Stimulated activated naive CD8-positive, alpha-beta T cell treated with anti-CD3 and anti-CD28 coated beads, Interleukin-15, Interleukin-2, amounts not matched to agents 100 U/mL and 50 U/mL, for 24 hours (primary cell): ENCODE measurements around the gene TCEAL9.
A peak's percentile ranks its signal among the peaks of the same experiment; 100 is the strongest.
"Not testable (repeated sequence)": the region's sequence is repeated elsewhere in the genome, so short reads cannot be mapped to it uniquely, and the experiment has no call there.

ENCODE experiments used
- ATAC-seq: fragments of 150-1000 bp; cut with Tn5 transposase; one replicate; pipeline ENCODE4 v1.10.0; 2021
- DNase-seq: peaks from one replicate; pipeline ENCODE4 v3.0.0; 2021

TCEAL9 gene

DNA sequence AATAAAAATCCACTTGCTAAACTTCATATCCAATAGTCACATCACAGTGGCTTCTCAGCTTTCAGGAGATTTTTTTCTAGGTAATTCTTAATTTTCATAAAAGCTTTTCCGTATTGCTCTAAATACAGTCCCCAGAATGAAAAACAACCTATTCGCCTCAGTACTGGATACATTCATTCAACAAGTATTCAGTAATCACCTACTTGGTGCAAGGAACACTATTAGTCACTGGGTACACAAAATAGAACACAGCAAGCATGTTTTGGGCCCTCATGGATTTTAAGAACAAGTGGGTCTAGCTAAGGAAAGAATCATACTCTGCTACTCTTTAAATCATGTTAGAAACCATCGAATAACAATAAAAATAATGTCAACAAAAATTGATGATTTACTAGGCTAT is 17.3 kb downstream of the TCEAL9 start:
- ATAC-seq (no peak), DNase-seq (no peak)

DNA sequence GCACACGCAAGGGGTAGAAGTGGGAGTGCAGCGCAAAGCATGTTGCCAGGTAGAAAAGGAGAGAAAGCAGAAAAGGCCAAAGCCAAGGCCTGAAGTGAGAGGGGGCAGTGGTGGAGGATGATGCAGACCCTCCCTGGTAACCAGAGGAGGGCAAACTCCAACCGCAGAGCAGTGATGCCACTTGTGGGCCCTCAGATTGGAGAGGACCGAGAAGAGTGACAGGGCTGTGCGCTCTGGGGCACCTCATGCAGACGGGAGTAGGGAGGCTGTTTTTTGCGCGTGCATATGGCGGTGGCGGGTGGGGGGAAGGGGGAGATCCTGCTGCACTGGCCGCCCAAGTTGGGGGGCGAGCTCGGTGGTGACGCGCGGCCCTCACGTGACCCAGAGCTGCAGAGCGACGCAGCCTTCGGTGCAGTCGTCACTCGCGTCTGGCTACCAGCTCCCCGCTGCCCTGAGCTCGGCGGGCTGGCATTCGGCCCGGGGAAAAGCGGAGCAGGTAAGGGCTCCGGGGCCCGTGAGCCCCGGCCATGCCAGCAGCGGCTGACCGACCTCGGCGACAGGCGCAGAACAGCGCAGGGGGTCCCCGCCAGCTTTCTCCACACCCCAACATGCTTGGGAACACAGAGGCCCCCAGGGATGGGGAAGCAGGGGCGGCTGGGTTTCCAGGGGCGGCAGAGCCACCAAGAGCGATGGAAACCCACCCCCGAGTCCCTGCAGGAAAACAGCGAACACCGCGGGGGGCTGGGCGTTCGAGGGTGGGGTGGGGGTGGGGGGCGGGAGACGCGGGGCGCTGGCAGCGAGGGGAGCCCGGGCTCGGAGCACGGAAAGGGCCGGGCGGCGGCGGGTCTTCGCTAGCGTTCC is 20.0 kb downstream of the TCEAL9 start, which contains the start of gene BEX3:
Gene BEX3 (plus strand): TSS at position 421 of the 861 bp plus-strand sequence. CDS start 984 bp downstream, outside the sequence.
- peak; percentile 43 for DNase-seq
- ATAC-seq: peak; percentile 81

DNA sequence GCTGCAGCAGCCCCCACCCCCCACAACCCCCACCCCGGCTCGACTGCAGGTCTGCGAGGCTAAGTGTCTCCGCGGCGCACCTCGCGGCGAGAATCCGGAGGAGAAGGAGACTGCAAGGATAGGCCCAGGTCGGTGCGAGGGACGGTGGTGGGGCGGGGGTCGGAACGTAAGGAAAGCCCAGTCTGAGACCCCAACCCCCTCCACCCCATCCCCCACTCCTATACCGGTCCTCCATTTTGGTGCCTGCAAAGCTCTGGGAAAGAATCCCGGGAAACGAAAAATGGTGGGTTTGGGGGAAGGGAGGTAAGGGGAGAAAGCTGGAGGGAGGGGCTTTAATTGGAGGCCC is 20.6 kb downstream of the TCEAL9 start:
- no peak for DNase-seq
- ATAC-seq: no peak

DNA sequence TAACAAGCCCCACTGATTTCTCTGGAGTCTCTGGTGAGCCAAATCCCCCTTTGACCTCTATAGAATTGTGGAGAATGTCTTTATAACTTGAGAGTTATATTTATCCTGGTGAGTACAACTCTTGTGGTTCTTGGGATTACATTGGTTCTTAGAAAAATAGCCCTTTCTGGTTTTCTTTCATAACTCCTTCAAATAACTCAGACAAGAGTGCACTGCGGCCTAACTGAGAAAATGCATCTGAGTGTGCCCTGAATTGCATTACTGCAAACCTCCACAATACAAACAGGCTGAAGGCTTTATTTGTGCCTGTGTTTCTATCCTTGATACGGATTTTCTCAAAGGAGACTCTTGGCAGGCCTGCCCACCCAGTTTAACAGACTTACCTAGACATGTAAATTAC is 22.7 kb downstream of the TCEAL9 start:
- ATAC-seq (no peak), DNase-seq (no peak)

DNA sequence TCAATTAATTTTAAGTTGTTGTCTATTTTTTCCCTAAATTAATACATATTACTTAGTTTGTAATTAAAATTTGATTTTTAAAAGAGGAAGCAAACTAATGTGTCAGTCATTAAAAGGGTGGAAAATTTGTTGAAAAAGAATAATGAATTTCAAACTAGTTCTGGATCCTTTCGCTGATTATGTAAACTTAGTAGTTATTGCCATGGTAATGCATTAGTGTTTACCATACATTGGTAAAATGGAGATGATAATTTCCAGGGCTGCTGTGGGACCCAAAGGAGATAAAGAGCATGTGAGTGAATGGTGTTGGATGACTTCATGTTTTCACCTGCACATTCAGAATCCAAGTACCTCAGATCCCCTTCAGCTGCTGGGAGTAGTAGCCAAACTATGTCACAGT is 26.6 kb downstream of the TCEAL9 start:
- ATAC-seq (no peak), DNase-seq (no peak)

DNA sequence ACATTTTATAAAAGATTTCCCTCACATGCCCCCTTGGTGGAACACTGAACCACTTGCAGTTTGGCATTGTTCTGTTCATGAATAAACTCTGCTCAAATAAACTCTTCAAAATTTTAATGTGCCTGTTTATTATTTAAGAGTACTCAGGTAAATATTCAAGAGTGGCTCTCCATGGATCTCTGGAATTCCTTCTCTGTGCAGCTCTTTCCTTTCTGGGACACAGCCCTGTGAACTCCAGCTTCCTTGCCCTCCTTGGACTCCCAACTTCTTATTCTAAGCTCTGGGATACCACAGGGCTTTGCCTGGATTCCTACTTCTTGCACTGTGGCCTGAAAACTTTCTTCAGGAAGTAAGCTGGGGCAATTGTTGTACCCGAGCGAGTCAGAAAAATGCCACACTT is 28.4 kb downstream of the TCEAL9 start:
- ATAC-seq (no peak), DNase-seq (no peak)

DNA sequence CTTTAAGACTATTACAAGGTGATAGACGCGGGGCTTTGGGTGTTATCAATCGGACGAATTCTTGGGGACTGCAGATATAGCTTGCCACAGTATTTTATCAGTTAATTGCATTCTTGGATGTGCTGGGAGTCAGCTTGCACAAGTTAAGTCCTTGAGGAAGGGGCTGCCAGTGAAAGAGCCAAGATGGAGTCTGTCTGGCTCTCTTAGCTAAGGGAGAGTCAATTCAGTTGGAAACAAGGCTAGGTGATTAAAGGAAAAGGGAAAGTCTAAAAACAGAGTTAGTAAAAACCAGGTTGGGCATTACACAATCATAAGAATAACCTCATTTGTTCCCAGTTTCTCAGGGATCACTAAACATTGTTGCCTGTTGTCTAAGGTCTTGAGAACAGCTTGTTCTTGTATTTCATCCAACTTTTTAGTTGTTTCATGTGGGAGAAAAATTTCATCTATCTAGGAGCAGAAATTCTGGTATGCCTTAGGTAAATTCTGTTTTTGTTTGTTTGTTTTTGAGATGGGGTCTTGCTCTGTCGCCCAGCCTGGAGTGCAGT is 29.1 kb downstream of the TCEAL9 start:
- DNase-seq, ATAC-seq: not testable (repeated sequence)

DNA sequence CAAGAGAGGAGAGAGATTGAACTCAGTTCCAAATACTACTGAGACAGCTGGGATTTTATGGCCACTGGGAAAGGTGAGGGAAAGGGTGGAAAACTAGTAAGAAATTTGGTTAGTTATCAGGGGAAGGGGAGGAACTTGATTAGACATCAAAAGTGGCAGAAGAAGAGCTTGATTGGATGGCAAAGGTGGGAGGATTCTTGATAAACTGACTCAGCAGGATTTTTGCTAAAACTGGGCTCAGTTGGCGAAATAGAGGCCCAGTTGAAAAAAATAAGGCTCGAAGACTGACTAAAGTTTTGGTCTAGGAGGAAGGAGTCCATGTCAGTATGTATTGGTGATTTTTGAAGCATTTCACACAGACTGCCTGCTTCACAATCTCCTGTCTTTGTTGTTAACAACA is 30.0 kb downstream of the TCEAL9 start:
- ATAC-seq (no peak), DNase-seq (no peak)

DNA sequence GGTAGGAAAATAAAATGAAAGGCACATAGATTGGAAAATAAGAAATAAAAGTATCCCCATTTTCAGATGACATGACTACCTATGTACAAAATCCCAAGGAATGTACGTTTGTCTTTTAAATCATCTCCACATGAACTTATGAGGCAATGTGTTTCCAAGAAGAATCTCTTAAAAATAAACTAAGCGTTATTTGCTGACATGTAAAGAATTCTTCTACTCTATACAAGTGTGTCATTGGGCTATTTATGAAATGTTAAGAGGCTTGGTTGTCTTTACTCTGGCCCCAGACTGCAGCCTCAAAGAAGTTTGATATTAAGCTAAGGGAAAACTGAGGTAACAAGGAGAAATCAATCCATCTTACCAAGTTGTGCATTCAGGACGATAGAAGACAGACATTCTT is 37.2 kb downstream of the TCEAL9 start:
- no peak for DNase-seq
- ATAC-seq: no peak

DNA sequence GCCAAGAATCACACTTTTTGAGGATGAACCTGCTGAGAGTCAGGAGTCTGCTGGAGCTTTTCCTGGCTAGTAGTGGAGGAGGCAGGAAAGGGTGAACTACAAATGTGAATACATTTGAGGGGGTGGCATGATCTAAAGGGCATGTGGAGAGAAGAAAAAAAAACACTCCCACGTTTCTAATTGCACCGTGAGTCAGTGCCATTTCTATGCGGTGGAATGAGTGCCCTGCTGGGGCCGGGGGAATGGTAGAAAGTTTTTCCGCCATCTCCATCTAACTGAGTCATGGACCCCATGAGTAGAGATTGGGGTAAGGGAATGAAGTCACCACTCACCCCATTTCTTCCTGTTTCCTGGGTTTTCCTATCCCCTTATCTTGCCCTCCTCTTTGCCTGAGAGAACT is 39.9 kb downstream of the TCEAL9 start:
- DNase-seq (no peak), ATAC-seq (peak; percentile 77)

DNA sequence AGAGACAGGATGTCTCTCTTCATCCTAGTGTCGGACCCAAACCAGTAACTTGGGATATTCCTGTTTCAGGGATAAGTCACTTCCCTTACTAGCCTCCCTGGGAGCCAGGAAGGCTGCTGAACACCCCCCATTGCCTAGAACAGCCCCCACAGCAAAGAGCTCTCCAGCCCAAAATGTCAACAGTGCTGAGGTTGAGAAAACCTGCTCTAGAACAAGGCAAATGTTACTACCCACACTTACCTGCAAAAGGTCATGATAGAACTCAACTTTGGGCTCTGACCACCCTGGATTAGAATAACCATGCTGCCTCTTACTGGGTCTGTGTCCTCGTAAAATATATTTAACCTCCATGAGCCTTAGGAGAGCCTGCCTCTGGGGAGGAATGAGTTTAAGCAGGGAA is 40.4 kb downstream of the TCEAL9 start:
- peak; percentile 53 for ATAC-seq

DNA sequence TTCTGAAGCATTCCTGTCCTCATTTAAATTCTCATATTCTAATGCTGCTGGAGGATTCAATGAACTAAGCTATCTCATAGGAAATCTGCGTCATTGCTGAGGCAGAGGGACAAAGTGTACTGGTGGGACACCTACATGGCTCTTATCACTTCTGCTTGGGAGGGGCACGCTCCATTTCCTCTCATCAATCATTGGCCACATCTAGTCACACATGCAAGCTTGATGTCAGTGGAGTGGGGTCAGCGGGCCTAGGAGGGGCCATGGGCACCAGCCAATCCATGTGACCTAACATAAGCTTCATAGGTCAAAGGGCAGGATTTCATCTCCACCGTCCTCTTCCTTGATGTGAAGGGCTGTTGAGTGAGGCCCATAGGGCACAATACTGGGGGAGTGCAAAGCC is 41.4 kb downstream of the TCEAL9 start:
- ATAC-seq (no peak), DNase-seq (no peak)

More for the DNA sequence above, 40.4 kb downstream of the TCEAL9 start:
- no peak for DNase-seq

DNA sequence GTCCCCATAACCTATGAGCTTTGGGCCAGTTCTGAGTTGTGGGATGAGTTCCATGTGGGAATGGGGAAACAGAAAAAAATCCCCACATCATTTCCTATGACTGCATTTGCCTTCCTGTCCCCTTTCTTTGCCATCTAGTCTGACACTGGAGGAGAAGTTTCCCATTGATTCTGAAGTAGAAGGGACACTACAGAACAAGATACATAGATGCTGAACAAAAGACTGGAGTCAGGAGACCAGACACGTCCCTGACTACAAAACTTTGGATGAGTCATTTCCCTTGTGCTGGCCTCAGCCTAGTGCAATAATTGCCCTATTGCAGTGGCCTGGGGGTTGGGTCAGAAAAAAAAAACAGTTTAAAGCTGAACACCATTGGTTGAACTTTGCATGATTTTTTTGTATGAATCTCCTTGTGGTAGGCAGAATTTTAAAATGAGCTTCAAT is 42.1 kb downstream of the TCEAL9 start:
- peak; percentile 66 for ATAC-seq
- no peak for DNase-seq

DNA sequence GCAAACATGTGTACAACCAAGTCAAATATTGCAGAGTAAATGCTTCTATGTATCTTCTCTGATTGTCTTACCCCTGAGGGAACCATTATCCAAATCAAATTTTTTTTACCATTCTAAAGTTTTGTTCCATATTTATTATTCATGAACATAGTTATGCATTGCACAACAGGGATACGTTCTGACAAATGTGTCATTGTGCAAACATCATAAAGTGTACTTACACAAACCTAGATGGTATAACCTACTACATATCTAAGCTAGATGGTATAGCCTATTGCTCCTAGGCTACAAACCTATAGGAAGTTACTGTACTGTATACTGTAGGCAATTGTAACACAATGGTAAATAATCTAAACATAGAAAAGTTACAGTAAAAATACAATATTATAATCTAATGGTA is 43.4 kb downstream of the TCEAL9 start:
- DNase-seq: no peak

DNA sequence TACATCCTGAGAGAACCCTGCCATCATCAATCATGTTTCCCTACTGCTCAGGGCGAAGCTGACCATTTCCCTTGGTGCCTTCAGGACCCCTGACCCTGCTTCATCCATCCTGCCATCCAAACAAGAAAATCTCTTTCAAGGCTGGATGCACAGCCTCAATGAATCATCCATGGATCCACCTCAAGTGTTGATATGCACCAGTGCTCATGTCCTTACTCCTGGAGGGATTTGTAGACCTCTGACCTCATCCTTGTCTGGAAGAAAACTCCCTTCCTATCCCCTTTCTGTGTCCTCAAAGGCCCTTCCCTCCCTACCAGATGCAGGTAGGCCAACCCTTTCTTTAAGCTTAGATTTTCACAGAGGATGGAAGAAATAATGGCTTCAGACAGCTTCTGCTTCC is 44.6 kb downstream of the TCEAL9 start:
- ATAC-seq (no peak), DNase-seq (no peak)

More for the DNA sequence above, 43.4 kb downstream of the TCEAL9 start:
- no peak for ATAC-seq

DNA sequence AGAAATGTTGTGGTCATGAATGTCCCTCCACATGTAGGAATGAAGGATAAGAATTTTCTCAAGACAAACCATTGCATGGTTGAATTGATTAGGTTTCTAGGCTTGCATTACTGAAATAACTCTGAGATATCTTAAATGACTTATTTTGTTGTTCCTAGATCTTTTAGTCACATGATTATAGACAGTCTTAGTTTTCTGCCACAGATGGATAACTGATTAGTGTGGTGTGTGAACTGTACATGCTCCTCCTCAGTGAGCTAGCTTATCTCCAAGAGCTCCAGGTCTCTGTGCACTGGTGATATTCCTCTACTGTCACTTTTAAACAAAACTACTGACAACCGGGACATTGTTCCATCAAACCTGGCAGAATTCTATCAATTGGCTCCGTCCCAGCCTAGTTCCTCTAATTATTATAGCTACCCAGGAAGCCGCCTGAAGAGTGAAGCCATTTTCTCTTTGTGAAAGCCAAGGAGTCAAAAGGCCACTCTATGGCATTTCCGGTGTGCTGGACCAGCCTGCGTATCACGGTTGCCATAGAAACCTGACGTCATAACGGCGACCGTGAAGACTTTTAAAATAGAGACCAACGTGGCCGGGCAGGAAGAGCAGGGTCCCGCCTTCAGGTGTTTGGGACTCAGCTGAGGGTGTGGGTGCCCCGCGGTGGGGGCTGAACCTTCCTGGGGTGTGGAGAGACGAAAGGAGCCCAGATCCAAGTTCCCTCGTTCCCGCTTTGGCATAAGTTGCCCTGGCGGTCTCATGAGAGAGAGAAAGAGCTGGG is 48.1 kb downstream of the TCEAL9 start:
- ATAC-seq (peak; percentile 55), DNase-seq (peak; percentile 62)

DNA sequence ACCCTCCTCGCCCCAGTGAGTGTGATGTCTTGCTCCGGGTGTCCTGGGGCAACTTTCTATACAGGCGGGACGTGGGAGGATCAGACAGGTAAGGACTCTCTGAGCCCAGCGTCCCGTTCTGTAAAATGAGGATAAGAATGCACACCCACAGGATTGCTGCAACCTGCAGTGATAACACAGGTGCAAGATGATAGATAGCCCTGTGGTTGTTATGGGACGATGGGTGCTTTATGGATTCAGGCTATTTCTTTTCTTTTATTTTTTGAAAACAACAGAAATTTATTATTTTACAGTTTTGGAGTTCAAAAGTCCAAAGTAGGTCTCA is 48.7 kb downstream of the TCEAL9 start:
- DNase-seq: no peak
- ATAC-seq: peak; percentile 3

DNA sequence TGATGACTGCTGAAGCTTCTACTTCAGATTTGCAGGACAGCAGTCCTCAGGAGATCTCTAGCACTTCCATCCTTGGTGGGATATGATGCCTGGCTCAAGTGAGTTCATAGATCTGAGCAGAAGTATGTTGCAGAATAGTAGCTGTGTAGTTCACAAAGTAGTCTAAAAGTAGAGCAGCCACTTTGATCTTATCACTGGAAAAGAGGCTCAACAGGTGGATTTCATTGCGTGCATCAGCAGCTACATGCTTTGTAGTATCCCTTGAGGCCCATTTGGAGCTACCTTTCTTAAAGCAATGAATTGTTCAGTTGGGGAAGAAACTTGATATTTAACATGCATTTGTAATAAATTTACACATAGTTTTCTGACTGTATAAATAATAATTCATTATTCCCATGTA is 50.0 kb downstream of the TCEAL9 start:
- no peak for DNase-seq
- ATAC-seq: no peak

DNA sequence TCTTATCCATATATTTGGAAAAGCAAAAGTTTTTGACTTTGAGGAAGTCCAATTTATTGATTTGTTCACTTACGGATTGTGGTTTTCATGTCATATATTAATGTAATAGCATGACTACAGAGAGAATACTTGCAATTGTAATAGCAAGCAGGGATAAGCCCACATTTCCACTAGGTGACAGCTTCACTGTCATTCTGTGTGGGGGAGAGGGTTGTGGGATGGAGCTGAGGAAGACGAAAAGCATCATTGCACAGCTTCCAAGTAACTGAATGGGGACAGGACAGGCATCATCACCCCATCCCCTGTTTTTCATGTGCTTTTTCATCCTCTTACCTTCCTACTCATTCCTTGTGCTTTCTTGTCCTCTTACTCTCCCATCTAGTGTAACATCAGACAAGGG is 51.5 kb downstream of the TCEAL9 start:
- no peak for DNase-seq
- no peak for ATAC-seq
